Stimulated activated naive CD8-positive, alpha-beta T cell treated with anti-CD3 and anti-CD28 coated beads, Interleukin-15, Interleukin-2, amounts not matched to agents 100 U/mL and 50 U/mL, for 24 hours (primary cell): ENCODE measurements around the gene S100G.
"Not testable (repeated sequence)": the region's sequence is repeated elsewhere in the genome, so short reads cannot be mapped to it uniquely, and the experiment has no call there.

Source experiments
- ATAC-seq: fragments of 150-1000 bp; cut with Tn5 transposase; one replicate; pipeline ENCODE4 v1.10.0; 2021
- DNase-seq: peaks from one replicate; pipeline ENCODE4 v3.0.0; 2021

The S100G gene, protein sequence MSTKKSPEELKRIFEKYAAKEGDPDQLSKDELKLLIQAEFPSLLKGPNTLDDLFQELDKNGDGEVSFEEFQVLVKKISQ

DNA sequence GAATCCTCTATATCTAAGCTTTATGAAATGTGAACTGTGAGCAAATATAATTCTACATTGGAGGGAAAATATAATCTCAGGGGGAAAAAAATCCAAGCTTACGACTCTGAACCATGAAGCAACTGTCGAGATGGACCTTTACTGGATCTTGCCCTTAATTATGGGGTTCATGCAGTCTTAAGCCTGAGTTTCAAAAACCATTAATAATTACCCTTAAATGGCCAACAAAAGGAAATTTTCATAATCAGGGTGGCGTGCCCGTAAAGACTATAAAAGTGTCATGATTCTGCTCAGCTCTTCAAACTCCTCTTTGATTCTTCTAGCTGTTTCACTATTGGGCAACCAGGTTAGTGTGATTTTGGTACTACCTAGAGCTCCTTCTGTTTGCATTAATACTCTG is at the start of gene S100G:
TSS of gene S100G (plus strand) at position 301 of the 400 bp plus-strand sequence. CDS start 849 bp downstream, outside the sequence.
- DNase-seq (no peak), ATAC-seq (no peak)

DNA sequence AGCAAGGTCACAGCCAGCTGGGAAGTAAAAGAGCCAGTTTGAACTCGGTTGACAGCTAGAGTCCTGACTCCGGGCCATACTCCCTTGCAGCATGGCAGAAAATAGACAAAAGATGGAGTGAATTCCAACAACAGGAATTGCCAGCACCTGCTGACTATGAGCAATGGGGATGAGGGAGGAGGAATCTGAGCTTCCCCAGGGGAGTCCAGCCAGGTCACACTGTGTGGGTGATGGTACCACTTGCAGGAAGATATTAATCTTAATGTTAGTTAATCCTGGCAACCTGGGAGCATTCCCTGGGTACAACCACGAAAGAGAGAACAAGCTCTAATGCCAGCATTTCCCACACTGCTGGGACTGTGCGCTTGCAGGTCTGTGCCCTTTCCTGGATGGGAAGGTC is 48.1 kb upstream of the S100G start:
- ATAC-seq (no peak), DNase-seq (no peak)

DNA sequence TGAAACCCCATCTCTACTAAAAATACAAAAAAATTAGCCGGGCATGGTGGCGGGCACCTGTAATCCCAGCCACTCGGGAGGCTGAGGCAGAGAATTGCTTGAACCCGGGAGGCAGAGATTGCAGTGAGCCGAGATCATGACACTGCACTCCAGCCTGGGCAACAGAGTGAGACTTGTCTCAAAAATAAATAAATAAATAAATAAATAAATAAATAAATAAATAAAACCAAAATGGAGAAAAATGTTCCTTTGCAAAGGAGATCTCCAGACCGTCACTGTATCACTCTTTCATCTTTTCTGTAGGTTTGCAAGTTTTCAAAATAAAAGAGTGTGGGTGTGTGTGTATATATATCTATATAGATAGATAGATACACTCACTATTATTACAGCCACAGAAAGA is 46.7 kb upstream of the S100G start:
- DNase-seq, ATAC-seq: not testable (repeated sequence)

DNA sequence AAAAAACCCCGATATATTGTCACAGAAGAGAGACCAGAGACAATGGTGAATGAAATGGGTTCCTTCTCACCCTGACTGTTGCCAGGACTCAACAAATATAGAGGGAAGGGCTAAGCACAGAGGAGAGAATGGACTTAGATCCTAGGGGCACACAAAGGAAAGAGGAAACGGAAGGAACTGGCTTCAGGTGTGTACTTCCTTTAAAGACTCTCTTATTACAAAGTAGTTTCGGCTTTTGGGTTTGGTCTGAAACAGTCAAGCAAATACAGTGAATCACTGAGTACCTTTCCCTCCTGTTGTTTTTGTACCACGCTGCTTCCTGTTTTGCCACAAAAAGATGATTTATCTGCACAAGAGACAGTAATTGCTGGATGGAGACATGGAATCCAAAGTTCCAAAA is 46.1 kb upstream of the S100G start:
- ATAC-seq = no peak

DNA sequence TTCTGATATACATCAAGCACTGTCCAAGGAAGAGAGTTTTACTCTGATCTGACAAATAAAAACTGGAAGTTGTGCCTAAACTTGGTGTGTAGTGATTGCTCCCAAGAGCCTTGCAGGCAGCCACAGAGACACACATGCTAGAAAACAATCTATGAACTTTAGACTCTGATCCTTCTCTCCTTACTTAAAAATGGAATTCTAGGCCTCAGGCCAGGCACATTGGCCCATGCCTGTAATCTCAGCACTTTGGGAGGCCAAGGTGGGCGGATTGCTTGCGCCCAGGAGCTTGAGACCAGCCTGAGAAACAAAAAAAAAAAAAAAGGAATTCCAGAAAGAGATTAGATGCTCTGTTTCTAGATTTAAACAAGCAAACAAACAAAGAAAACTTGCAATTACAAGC is 45.6 kb upstream of the S100G start:
- no peak for ATAC-seq
- no peak for DNase-seq

More for the DNA sequence above, 46.1 kb upstream of the S100G start:
- DNase-seq = no peak

DNA sequence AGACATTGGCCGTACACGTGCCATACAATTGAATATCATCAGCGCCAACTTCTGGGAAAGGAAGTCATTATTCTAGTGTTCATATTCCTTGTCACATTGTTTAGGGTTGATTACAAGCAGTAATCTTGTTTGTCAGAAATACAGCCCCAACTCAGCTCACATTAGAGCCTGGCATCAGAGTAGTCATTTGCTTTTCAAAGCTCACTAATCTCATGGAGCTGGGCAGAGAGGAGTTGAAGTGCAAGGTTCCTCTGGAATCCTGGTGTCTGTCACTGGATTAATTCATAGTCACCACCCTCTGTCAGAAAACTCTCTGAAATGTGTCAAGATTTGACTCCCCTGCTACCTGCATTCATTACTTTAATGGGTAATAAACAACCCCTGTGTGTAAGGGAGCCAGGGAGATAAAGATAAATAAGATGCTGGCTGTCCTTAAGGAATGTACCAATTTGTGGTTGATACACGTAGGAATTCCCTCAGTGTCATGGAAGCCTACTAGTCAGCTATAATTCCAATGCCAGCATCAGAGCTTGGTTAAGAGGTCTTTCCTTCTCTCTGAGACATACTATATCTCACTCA is 43.7 kb upstream of the S100G start:
- no peak for DNase-seq
- no peak for ATAC-seq

DNA sequence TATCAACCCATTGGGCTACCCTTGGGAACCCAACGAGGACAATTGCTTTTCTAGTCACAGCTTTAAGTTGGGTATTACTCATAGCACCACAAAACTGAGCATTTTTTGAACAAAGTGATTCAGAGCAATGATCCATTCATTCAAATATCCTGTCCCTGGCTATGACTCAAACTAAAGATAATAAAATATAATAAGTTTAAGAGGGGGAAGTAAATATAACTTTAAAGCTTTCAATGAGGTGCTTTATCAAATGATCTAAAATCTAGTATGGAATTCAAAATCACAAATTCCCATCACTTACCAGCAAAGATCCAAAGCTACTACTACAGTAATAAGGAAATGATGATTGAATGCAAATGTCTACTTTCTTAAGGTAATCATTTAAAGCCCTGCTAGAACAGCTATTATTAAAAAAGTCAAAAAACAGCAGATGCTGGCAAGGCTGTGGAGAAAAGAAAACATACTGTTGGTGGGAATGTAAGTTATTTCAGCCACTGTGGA is 39.8 kb upstream of the S100G start:
- no peak for DNase-seq
- ATAC-seq = no peak

DNA sequence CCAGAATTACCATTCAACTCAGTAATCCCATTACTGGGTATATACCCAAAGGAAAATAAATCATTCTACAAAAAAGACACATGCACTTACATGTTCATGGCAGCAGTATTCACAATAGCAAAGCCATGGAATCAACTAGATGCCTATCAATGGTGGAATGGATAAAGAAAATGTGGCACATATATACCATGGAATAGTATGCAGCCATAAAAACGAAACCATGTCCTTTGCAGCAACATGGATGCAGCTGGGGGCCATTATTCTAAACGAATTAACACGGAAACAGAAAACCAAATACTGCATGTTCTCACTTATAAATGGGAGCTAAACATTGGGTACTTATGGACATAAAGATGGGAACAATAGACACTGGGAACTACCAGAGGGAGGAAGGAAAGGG is 39.3 kb upstream of the S100G start:
- not testable (repeated sequence) for DNase-seq, ATAC-seq

DNA sequence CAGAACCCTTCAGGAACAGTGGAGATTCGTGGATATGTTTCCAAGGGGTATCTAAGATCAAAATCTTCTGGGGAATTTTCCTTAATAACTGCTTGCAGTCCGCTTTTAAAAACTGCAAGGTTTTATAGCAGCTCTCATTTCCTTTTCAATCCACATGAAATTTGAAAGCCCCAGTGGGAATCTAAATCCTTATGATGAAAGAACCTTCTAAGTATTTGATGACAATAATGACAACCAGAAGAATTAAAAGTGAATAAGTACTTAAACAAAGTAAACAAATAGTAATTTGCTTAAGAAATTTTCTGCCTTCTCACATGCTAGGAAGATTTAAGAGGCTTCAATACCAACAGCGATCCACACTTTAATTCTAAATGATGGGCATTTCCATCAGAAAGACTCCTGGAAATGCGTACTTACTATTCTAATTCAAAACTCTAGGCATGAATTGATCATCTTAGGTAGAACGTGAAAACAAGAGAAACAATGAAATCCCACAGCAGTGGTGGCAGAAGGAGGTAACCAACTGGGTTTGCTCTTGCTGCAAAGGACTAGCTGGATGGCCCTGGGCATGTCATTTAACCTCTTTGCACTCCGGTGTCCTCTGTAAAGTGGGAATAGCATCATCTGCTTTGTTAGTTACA is 37.6 kb upstream of the S100G start:
- DNase-seq (no peak), ATAC-seq (no peak)

DNA sequence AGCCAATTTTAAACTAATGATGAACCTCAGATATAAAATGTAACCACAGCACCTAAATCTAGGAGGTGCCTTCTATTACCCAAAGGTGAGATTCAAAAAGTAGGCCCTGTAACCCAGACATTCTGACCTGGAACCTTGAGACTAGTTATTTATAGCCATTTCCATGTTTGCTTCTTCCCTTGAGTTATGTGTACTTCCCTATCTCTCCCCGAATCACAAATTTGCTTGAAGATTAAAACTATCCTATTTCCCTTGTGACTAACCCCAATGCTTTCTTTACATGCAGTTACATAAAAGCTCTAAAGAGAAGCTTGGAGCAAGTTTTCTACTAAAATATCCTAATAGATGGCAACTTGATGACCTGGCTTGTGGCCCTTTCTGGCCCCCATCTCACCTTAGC is 32.6 kb upstream of the S100G start:
- DNase-seq (no peak), ATAC-seq (no peak)

DNA sequence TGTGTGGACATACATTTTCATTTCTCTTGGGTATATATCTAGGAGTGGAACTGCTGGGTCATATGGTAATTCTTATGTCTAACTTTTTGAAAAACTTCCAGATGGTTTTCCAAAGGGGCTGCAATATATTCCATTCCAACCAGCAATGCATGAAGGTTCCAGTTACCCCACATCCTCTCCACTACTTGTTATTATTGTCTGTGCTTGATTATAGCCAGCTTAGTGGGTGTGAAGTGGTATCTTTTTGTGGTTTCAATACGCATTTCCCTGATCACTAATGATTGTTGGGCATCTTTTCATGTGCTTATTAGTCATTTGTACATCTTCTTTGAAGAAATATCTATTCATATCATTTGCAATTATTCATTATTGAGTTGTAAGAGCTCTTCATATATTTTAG is 31.5 kb upstream of the S100G start:
- ATAC-seq = no peak

DNA sequence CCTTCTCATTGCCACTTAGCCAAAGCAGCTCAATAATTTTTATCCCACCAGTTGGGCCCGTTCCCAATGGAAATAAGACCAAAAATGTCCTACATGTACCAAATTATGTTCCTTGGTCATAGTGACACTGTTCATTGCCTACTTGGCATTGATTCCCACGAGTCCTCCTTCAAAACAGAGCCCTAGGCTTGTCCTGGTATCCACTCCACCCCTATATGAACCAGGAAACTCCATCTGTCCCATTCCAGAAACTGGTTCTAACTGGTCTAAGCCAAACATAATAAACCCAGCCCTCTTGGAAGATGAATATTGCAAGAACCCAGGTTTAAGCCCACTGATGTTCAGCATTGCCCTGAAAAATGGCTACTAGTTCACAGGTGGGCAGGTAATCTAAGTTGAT is 30.9 kb upstream of the S100G start:
- DNase-seq (no peak), ATAC-seq (no peak)

More for the DNA sequence above, 31.5 kb upstream of the S100G start:
- DNase-seq = no peak

DNA sequence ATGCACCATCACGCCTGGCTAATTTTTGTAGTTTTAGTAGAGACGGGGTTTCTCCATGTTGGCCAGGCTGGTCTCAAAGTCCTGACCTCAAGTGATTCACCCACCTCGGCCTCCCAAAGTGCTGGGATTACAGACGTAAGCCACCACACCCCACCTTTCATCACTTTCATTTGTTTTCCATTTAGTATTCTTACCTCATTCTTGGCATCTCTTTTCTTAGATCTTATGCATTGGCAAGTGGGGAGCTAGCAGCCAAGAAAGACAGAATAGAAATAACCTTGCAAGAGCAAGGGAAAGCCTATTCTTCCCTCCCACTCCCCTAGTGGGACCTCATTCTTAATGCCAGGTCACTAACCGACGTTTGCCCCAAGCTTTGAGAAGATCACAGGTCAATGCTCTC is 21.4 kb upstream of the S100G start:
- DNase-seq, ATAC-seq: not testable (repeated sequence)

DNA sequence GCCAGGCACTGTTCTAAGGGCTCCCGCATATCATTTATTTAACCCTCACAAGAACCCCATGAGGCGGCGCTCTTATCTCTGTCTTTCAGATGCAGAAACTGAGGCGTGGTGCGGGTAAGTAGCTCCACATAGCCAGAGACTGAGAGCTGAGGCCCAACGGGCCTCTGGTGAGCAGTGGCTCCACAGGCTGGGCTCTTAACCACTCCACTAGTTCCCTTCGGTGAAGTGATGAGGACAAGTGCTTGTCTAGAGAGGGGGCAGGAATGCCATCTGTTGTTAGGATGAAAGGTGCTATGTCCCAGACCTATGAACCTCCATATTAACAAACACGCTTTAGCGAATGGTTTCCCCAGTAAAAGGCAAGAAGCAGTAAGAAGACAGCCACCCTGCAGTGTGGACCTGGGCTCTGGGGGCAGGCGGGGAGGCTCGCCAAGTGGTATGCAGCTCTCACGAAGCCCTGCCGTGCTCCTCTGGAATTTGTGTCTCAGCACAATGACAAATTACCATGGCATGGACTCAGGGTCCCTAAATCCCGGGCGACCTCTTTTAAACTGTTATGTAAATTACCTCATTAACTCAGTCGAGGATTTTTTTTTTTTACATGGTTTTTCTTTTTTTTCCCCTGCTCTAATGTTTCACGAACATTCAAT is 20.9 kb upstream of the S100G start:
- no peak for ATAC-seq
- DNase-seq = no peak

DNA sequence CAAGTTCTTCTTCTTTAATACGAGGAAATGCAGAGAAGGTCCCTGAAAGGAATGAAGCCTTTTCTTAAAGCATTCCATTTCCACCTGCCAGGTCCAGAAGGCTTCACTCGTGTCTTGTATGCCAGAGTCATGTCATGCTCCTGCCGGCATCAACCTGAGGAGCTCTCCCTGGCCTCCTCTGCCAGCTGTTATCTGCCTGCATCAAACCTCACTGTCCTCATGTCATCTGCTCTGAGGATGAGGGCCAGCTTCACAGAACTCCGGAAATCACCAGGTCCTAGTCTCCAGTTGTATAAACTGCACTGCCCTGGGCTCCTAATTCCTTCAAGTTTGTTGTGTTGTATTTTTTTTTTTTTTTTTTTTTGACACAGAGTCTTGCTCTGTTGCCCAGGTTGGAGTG is 20.0 kb upstream of the S100G start:
- ATAC-seq (no peak), DNase-seq (no peak)

DNA sequence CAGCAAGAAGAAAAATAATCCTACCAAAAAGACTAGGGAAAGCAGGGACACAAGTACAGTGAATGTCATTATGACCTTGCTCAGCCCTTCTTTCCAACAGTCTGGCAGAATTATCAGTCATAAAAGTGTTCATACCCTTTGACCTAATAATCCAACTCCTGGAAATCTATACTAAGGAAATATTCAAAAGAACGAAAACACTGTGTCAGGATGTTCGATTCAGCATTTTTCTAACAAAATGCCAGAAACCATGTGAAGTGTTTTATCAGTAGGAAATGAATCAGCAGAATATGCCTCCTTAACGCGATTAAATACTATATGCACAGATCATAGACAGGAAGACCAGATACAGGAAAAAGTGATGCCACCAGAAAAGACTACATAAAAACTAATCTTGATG is 16.2 kb upstream of the S100G start:
- no peak for DNase-seq

DNA sequence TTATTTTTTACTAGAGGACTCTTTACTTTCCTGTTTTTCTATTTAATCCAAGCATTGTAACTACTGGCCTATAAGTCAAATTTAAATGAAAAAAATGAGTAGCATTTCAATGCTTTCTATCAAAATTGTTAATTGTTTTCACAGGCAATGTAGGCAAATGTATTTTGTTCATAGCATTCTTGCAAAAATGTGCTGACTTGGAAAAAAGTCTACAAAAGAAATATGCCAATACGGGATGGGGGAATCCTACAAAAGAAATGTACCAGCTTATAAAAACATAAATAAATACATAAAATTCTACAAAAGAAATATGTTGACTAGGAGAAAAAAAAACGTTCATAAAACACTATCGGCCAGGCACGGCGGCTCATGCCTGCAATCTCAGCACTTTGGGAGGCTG is 14.9 kb upstream of the S100G start:
- DNase-seq (no peak), ATAC-seq (no peak)

More for the DNA sequence above, 16.2 kb upstream of the S100G start:
- no peak for ATAC-seq

DNA sequence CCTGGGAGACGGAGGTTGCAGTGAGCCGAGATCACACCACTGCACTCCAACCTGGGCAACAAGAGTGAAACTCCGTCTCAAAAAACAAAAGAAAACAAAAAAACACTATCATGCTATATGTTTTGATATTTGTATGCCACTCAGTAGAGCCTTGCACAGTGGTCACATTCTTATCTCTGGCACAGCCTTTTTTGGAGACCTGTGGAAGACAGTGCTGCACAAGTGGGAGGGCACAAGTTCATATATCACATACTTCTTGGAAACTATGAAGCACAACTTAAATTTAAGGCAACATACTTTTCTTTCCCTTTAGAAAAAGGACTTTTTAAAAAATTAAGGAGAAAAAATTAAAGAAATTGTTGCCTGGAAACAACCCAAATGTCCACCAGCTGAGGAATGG is 14.4 kb upstream of the S100G start:
- no peak for DNase-seq

DNA sequence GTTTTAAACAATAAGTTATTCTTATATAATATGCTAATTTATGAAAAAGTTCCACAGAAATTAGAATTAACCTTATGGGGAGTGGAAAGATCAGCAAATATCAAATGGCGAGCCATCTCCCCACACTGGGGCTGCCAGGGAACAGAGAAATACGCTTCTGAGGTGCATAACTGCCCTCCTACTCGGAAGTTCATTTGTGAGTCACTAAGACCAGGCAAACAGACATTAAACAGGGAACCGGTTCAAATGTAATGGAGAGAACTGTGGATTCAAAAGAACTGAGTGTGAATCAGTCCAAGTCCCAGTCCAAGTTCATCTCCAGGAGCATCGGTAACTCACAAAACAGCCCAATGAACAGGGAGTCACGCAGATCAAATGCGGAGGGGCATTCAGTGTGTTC is 11.4 kb upstream of the S100G start:
- ATAC-seq = no peak
- no peak for DNase-seq

More for the DNA sequence above, 14.4 kb upstream of the S100G start:
- no peak for ATAC-seq

DNA sequence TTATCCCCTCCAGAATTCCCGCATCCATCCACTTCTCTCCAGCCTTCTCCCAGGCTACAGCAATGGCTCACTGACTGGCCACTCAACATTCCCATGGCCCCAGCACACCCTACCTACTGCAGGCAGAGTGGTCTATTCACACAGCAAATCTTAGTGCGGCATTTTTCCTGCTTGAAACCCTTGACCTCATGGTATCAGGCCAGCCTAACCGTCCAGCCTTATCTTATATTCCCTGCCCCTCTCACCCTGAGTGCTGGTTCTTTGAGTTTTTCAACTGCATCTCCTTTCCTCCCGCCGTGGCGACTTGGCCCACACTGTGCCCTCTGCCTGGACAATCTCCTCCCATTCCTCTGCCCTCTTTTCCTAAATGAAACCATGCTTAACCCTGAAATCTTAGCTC is 10.0 kb upstream of the S100G start:
- no peak for ATAC-seq
- no peak for DNase-seq

DNA sequence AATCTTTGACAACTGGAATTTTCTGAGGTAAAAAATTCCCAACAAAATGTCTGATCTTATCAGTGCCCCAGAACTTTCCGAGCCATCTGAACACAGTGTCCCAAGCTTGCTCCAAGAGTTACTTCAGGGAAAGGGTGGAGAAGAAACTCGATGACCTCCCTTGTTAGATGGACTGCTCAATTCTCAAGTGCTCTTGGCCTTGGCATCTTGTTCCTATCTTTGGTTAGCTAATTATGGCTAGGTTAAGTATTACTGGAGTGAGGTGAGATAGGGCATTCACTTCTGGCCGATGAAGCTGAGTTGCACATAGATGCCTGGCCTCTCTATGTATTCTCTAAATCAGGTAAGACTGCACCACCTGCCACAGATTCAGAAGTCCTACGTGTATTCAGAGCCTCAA is 9.1 kb upstream of the S100G start:
- ATAC-seq = no peak
- no peak for DNase-seq

DNA sequence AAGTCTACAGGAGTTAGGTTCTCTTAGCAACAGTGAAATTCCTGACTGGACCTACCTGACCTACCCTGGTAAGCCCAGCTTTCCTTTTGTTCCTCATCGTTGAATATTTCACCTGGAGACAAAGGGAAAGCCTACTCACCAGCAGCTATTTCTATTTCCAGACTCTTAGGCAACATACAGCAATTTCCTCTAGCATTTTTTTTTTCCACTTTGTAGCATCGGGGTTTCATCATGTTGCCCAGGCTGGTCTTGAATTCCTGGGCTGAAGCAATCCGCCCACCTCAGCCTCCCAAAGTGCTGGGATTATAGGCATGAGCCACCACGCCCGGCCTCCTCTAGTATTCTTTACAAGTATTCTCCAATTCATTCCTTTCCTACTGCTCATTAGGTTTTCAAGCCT is 6.8 kb upstream of the S100G start:
- no peak for ATAC-seq
- no peak for DNase-seq

DNA sequence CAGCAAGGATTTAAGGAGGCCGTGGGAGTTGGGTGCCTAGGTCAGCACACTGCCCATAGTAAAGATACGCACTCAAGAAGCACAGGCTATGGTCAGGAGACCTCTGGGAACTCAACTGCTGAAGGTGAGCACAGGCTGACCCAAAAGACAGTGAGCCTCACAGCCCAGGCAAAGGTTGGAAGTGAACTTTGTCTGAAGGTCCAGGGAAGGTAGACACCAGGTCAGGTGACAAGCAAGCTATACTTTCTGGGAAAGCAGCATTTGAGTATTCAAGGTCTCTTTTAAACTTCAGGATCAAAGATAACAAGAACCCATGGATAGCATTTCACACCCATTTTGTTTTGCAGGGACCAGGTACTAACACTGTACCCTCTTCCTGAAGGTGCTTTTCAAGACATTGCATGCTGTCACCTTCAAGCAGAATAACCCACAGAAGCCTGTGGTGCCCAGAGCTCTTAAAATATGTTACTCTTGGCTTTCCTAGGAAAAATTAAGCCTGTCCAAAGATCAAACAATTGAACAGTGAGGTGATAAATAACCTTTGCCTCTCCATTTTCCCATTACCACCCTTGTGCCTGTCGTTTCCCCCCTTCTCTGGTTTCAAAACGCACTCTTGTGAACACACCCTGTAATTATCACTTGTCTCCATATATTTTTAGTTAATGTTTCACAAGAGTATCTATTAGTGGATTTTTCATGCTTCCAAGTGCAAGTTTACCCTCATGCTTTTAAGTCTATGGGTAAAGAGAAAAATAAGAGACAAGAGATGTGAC is 3.4 kb upstream of the S100G start:
- DNase-seq (no peak), ATAC-seq (no peak)
